Esophagus squamous epithelium (tissue), 5 donors: ENCODE measurements around the gene TAF3. TPM values are rescaled to one million over a fixed set of nuclear protein-coding genes. Genes with fewer than 3 reads are reported as not detected.

ENCODE experiments used
- DNase-seq: peaks from one replicate; lab custom pipeline; 2025; lab: John Stamatoyannopoulos, UW
- H3K27ac ChIP-seq, 4 donors: fragments of 200-600 bp; sonication (generic); one replicate each; pipeline ENCODE4 v1.5.1; 2016 to 2019; ENCODE audit warnings: mild to moderate bottlenecking in 1 of 4
- H3K27me3 ChIP-seq, 4 donors: fragments of 200-600 bp; sonication (generic); 1 replicate in 3 of 4; 2 replicates in 1 of 4; pipeline versions ENCODE4 v1.5.1 to v1.6.0; 2017 to 2021; ENCODE audit warnings: antibody characterized with exemption in 1 of 4
- H3K36me3 ChIP-seq, 3 donors: fragments of 200-600 bp; sonication (generic); one replicate each; pipeline ENCODE4 v1.5.1; 2016 to 2019
- H3K4me1 ChIP-seq, 3 donors: fragments of 200-600 bp; sonication (generic); one replicate each; pipeline ENCODE4 v1.5.1; 2017 to 2019
- H3K4me3 ChIP-seq, 4 donors: fragments of 200-600 bp; sonication (generic); 1 replicate in 3 of 4; 2 replicates in 1 of 4; pipeline ENCODE4 v1.5.1; 2016 to 2019; ENCODE audit warnings: mild to moderate bottlenecking in 2 of 4, moderate library complexity in 1 of 4
- H3K9me3 ChIP-seq, 3 donors: fragments of 200-600 bp; sonication (generic); one replicate each; pipeline ENCODE4 v1.5.1; 2016 to 2019
- CTCF ChIP-seq, 6 experiments: fragments of 450-650 bp in 4 of 6; fragments of 200-600 bp in 2 of 6; sonication (generic) in 2 of 6; IDR thresholded peaks; one replicate each; pipeline ENCODE4 v1.5.1; 2016 to 2019; ENCODE audit warnings: antibody characterized with exemption in 6 of 6, mild to moderate bottlenecking in 4 of 6, moderate library complexity in 4 of 6
- POLR2A ChIP-seq, 4 donors: fragments of 450-650 bp; IDR thresholded peaks; one replicate each; pipeline ENCODE4 v1.6.1; 2017; ENCODE audit warnings: antibody characterized with exemption in 4 of 4, mild to moderate bottlenecking in 4 of 4, moderate library complexity in 3 of 4
- WGBS, 2 donors: methylation state at CpG; one replicate each; pipeline ENCODE4 v1.1.5; 2018; 5-methylcytosine and 5-hydroxymethylcytosine counted together
- intact Hi-C: fragments of 100-400 bp; cut with DNase I; formaldehyde crosslinking; loops from one replicate; pipeline ENCODE4 v1.15.0; 2022
- total RNA-seq, 4 donors: library from RNA; depleted of rRNA; stranded (reverse); fragments of >200 nt; gene quantifications; one replicate each; pipeline ENCODE4 v1.1.0, GENCODE V29; 2016
- donor health status: DM: yes; HTN: yes; CAD: no.

The TAF3 gene
- total RNA-seq, 4 donors from 2014 or later = 2.6 to 5.1 (median 3.6) TPM

DNA sequence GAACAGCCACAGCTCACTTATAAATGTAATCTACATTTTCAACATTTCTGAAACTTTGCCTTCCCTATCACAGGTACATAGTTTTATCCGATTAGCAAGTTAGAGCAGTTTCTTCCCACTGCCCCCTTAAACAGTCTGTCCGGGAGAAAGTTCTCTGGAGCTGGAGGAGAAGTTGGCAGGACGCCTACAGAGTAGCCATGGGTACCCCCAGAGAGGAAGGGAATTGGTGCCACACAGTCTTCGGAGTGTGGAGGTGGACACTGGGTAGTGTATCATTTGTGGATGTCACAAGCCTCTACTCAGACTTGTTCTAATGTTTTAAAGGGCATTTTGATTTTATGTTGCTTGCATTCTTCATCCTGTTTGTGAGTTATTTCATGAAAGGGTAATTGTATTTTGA lies 39.0 kb downstream of the TAF3 start:
- peaks cover 0 to 28% (median 11%) of the 10 kb centered on the region in 3 donors for H3K9me3 ChIP-seq
- no peak for DNase-seq
- peaks cover 0 to 5% (median 0%) of the 10 kb centered on the region in 3 donors for H3K4me1 ChIP-seq
- intact Hi-C loops = no loop called here
- H3K27me3 ChIP-seq = no peaks in the 10 kb centered on the region
- no peak for TF ChIP-seq CTCF (IDR thresholded peaks at IDR 0.05)
- TF ChIP-seq POLR2A (IDR thresholded peaks at IDR 0.05) = no peak
- no peaks in the 10 kb centered on the region for H3K36me3 ChIP-seq
- no peak overlapping the region for H3K27ac ChIP-seq
- H3K4me3 ChIP-seq = no peak overlapping the region
- WGBS, 2 donors = 69 to 100% methylated on average over 2 to 3 of the region's 4 CpGs

GRCh38 chr10:7861509-7862120 lies 43.3 kb downstream of the TAF3 start:
- H3K4me1 ChIP-seq = peaks cover 0 to 5% (median 0%) of the 10 kb centered on the region in 3 donors
- H3K27ac ChIP-seq = no peak overlapping the region
- WGBS, 2 donors = 91 to 96% methylated on average over 3 to 4 of the region's 4 CpGs
- no peak for TF ChIP-seq CTCF (IDR thresholded peaks at IDR 0.05)
- TF ChIP-seq POLR2A (IDR thresholded peaks at IDR 0.05) = no peak
- peaks cover 0 to 33% (median 11%) of the 10 kb centered on the region in 3 donors for H3K9me3 ChIP-seq
- H3K4me3 ChIP-seq = no peak overlapping the region
- DNase-seq = no peak
- no peaks in the 10 kb centered on the region for H3K27me3 ChIP-seq
- H3K36me3 ChIP-seq = no peaks in the 10 kb centered on the region
- intact Hi-C loops = no loop called here

GRCh38 chr10:7862121-7862514 lies 43.8 kb downstream of the TAF3 start:
- TF ChIP-seq CTCF (IDR thresholded peaks at IDR 0.05) (no peak), POLR2A (IDR thresholded peaks at IDR 0.05) (no peak)
- intact Hi-C loops = no loop called here
- no peak for DNase-seq
- Histone ChIP-seq H3K9me3 (peaks cover 0 to 33% (median 11%) of the 10 kb centered on the region in 3 donors), H3K4me3 (no peak overlapping the region), H3K27me3 (no peaks in the 10 kb centered on the region), H3K36me3 (no peaks in the 10 kb centered on the region), H3K27ac (no peak overlapping the region), H3K4me1 (peaks cover 0 to 3% (median 0%) of the 10 kb centered on the region in 3 donors)

DNA sequence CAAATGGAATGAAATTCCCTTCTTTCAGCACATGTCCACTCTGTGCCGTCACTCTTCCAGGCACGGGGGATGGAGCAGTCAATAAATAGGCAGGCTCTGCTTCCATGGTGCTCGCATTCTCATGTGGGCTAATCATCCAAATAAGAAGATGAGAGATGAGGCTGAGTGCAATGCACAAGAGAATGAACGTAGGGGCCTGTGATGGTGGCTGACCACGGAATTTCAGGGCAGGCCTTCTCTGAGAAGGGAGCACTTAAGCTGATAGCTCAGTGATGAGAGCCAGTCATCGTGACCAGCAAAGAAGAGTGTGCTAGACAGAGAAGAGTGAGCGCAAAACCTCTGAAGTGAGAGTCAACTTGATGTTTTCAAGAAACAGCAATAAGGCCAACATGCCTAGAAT lies 47.9 kb downstream of the TAF3 start:
- Histone ChIP-seq H3K9me3 (peaks cover 0 to 16% (median 10%) of the 10 kb centered on the region in 3 donors), H3K4me1 (no peaks in the 10 kb centered on the region), H3K4me3 (no peak overlapping the region), H3K27me3 (no peaks in the 10 kb centered on the region), H3K36me3 (no peaks in the 10 kb centered on the region), H3K27ac (no peak overlapping the region)
- intact Hi-C loops = no loop called here
- DNase-seq = no peak
- 91 to 93% methylated on average over 6 to 7 of the region's 7 CpGs for WGBS, 2 donors
- TF ChIP-seq POLR2A (IDR thresholded peaks at IDR 0.05) (no peak), CTCF (IDR thresholded peaks at IDR 0.05) (no peak)

DNA sequence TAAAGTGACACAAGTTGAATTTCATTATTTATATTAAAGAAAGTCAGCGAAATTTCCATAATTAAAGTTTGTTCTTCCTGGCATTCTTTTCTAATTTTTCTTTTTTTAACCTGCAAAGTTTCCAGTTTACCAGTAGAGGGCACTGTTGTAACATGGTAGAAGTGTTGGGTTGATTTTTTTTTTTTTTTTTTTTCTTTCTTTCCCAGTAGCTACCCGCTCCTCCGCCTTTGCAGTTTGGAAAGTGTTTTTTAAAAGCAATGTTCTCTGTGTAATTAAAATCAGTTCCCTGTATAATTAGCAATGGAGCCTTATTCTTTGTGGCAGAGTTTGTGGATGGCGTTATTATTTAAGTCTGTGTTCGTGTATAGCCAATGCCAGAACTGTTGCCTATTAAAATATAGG lies 53.7 kb downstream of the TAF3 start:
- no peaks in the 10 kb centered on the region for H3K27me3 ChIP-seq
- H3K4me1 ChIP-seq = peaks cover 0 to 4% (median 0%) of the 10 kb centered on the region in 3 donors
- DNase-seq = no peak
- H3K36me3 ChIP-seq = no peaks in the 10 kb centered on the region
- intact Hi-C loops = loop anchor here (10.0 kb wide), 2 partner anchors 1343 to 1433 kb away; no protein-coding TSS in a partner anchor
- H3K4me3 ChIP-seq = peak overlapping the region in 3 of 4 donors; percentile 25 to 47 (median 27)
- no peaks in the 10 kb centered on the region for H3K9me3 ChIP-seq
- TF ChIP-seq POLR2A (IDR thresholded peaks at IDR 0.05) = no peak
- TF ChIP-seq CTCF (IDR thresholded peaks at IDR 0.05) = peak; percentile 27 to 77 (median 67)
- H3K27ac ChIP-seq = no peak overlapping the region
- WGBS, 2 donors = 8 to 15% methylated on average over 5 of the region's 5 CpGs
